H9 (cell line): Measurements from ENCODE around the gene INPP5E. TPM values are rescaled to one million over a fixed set of nuclear protein-coding genes. Genes with fewer than 3 reads are reported as not detected.

ENCODE experiments used
- DNase-seq: peaks from one replicate; pipeline ENCODE4 v3.0.0-alpha.2; 2017
- H2AFZ ChIP-seq: one replicate; pipeline ENCODE4 v1.6.1; 2013; ENCODE audit warnings: mild to moderate bottlenecking, low read length, control low read depth, moderate library complexity
- H2AK5ac ChIP-seq: 2 replicates; pipeline ENCODE4 v1.6.1; 2013; ENCODE audit warnings: low read length, control low read depth, mixed read lengths; ENCODE audit not compliant: insufficient read length
- H2BK120ac ChIP-seq: one replicate; pipeline ENCODE4 v1.6.1; 2013; ENCODE audit warnings: low read depth, mild to moderate bottlenecking, low read length, control low read depth, inconsistent platforms; ENCODE audit not compliant: poor library complexity, severe bottlenecking
- H2BK12ac ChIP-seq: 2 replicates; pipeline ENCODE4 v1.6.1; 2013; ENCODE audit warnings: low read length, control low read depth, mixed read lengths, low read depth; ENCODE audit not compliant: insufficient read length
- H2BK15ac ChIP-seq: 2 replicates; pipeline ENCODE4 v1.6.1; 2013; ENCODE audit warnings: low read depth, low read length, control low read depth
- H2BK20ac ChIP-seq: one replicate; pipeline ENCODE4 v1.6.1; 2013; ENCODE audit warnings: low read depth, mild to moderate bottlenecking, low read length, control low read depth, inconsistent platforms; ENCODE audit not compliant: poor library complexity, severe bottlenecking
- H2BK5ac ChIP-seq: 2 replicates; pipeline ENCODE4 v1.6.1; 2013; ENCODE audit warnings: low read length, control low read depth, mixed read lengths; ENCODE audit not compliant: insufficient read length
- H3K14ac ChIP-seq: 2 replicates; pipeline ENCODE4 v1.6.1; 2013; ENCODE audit warnings: low read length, control low read depth; ENCODE audit not compliant: insufficient read depth
- H3K18ac ChIP-seq: 2 replicates; pipeline ENCODE4 v1.6.1; 2013; ENCODE audit warnings: low read depth, mild to moderate bottlenecking, mixed read lengths, low read length, control low read depth; ENCODE audit not compliant: insufficient read length
- H3K23ac ChIP-seq: 2 replicates; pipeline ENCODE4 v1.6.1; 2013; ENCODE audit warnings: low read length, control low read depth, mixed read lengths, low read depth; ENCODE audit not compliant: insufficient read length
- H3K23me2 ChIP-seq: 2 replicates; pipeline ENCODE4 v1.6.1; 2013; ENCODE audit warnings: low read depth, mild to moderate bottlenecking, mixed read lengths, low read length, control low read depth; ENCODE audit not compliant: insufficient read length, poor library complexity, severe bottlenecking
- H3K27ac ChIP-seq: 2 replicates; pipeline ENCODE4 v1.5.1; 2013; ENCODE audit warnings: low read length, control low read depth, mixed read lengths, low read depth; ENCODE audit not compliant: insufficient read length
- H3K27me3 ChIP-seq: 2 replicates; pipeline ENCODE4 v1.6.1; 2013; ENCODE audit warnings: low read length, control low read depth, inconsistent platforms; ENCODE audit not compliant: insufficient read depth
- H3K4ac ChIP-seq: 2 replicates; pipeline ENCODE4 v1.6.1; 2013; ENCODE audit warnings: low read depth, mild to moderate bottlenecking, control low read depth, inconsistent platforms, low read length, moderate library complexity
- H3K4me1 ChIP-seq: 2 replicates; pipeline ENCODE4 v1.6.1; 2013; ENCODE audit warnings: low read length, control low read depth, inconsistent platforms; ENCODE audit not compliant: insufficient read depth
- H3K4me2 ChIP-seq: 2 replicates; pipeline ENCODE4 v1.6.1; 2013; ENCODE audit warnings: low read length, control low read depth, mixed read lengths; ENCODE audit not compliant: insufficient read length, insufficient read depth
- H3K56ac ChIP-seq: 2 replicates; pipeline ENCODE4 v1.6.1; 2013; ENCODE audit warnings: low read depth, mild to moderate bottlenecking, mixed read lengths, low read length, control low read depth; ENCODE audit not compliant: insufficient read length
- H3K79me1 ChIP-seq: 2 replicates; pipeline ENCODE4 v1.6.1; 2013; ENCODE audit warnings: low read depth, mild to moderate bottlenecking, moderate library complexity, low read length, control low read depth, inconsistent platforms; ENCODE audit not compliant: insufficient read depth, poor library complexity, severe bottlenecking
- H3K79me2 ChIP-seq: 2 replicates; pipeline ENCODE4 v1.6.1; 2013; ENCODE audit warnings: low read length, control low read depth, inconsistent platforms; ENCODE audit not compliant: insufficient read depth
- H3K9ac ChIP-seq: 2 replicates; pipeline ENCODE4 v1.6.1; 2013; ENCODE audit warnings: low read length, control low read depth, mixed read lengths; ENCODE audit not compliant: insufficient read length; ENCODE audit errors: extremely low read depth
- H3K9me3 ChIP-seq: one replicate; pipeline ENCODE4 v1.6.1; 2013; ENCODE audit warnings: low read depth, low read length, inconsistent platforms; ENCODE audit not compliant: control insufficient read depth
- H3T11ph ChIP-seq: one replicate; pipeline ENCODE4 v1.6.1; 2013; ENCODE audit warnings: mild to moderate bottlenecking, low read length, control low read depth, inconsistent platforms
- H4K20me1 ChIP-seq: one replicate; pipeline ENCODE4 v1.6.1; 2013; ENCODE audit not compliant: control insufficient read depth, insufficient read length, insufficient read depth
- H4K5ac ChIP-seq: 2 replicates; pipeline ENCODE4 v1.6.1; 2013; ENCODE audit warnings: low read depth, mild to moderate bottlenecking, mixed read lengths, low read length, control low read depth; ENCODE audit not compliant: insufficient read length
- H4K8ac ChIP-seq: replicated peaks from 2 replicates; pipeline ENCODE4 v1.6.1; 2013; ENCODE audit warnings: low read length, control low read depth, mixed read lengths, low read depth; ENCODE audit not compliant: insufficient read length
- H4K91ac ChIP-seq: 2 replicates; pipeline ENCODE4 v1.6.1; 2013; ENCODE audit warnings: low read depth, mild to moderate bottlenecking, moderate library complexity, mixed read lengths, low read length, control low read depth; ENCODE audit not compliant: insufficient read length
- H3K27ac Mint-ChIP-seq, 3 experiments: 2 replicates in 2 of 3; 3 replicates in 1 of 3; pipeline ENCODE4 v1.8.0; 2020 to 2021; ENCODE audit warnings: mixed read lengths in 3 of 3, mild to moderate bottlenecking in 1 of 3, moderate library complexity in 1 of 3
- H3K27me3 Mint-ChIP-seq: 2 replicates; pipeline ENCODE4 v1.8.0; 2021; ENCODE audit warnings: low read depth, mild to moderate bottlenecking, moderate library complexity, mixed read lengths
- H3K36me3 Mint-ChIP-seq, 3 experiments: 2 replicates in 2 of 3; 3 replicates in 1 of 3; pipeline ENCODE4 v1.8.0; 2020 to 2021; ENCODE audit warnings: low read depth in 3 of 3, mixed read lengths in 3 of 3; ENCODE audit not compliant: insufficient read depth in 1 of 3
- H3K4me1 Mint-ChIP-seq, 2 experiments: 2 replicates each; pipeline ENCODE4 v1.8.0; 2020; ENCODE audit warnings: mixed read lengths in 2 of 2
- H3K4me3 Mint-ChIP-seq, 2 experiments: 2 replicates in 1 of 2; 3 replicates in 1 of 2; pipeline ENCODE4 v1.8.0; 2020 to 2021; ENCODE audit warnings: mild to moderate bottlenecking in 2 of 2, mixed read lengths in 2 of 2, moderate library complexity in 1 of 2
- H3K9me3 Mint-ChIP-seq, 2 experiments: 2 replicates in 1 of 2; 3 replicates in 1 of 2; pipeline ENCODE4 v1.8.0; 2020; ENCODE audit warnings: mild to moderate bottlenecking in 2 of 2, mixed read lengths in 2 of 2, moderate library complexity in 1 of 2
- CTCF ChIP-seq: fragments of 200-600 bp; sonication (generic); conservative IDR thresholded peaks from 3 replicates; pipeline ENCODE4 v1.8.0; 2021; ENCODE audit warnings: antibody characterized with exemption, mild to moderate bottlenecking
- WGBS: extraction: QIAGEN DNeasy Blood & Tissue Kit; methylation state at CpG from one replicate; pipeline ENCODE4 v1.1.7; 2013; ENCODE audit warnings: missing lambda C conversion rate, low lambda C conversion rate, mixed read lengths; ENCODE audit not compliant: insufficient read length; ENCODE audit errors: extremely low coverage; 5-methylcytosine and 5-hydroxymethylcytosine counted together
- total RNA-seq: library from RNA; stranded (reverse); gene quantifications from 2 replicates; pipeline ENCODE4 v1.2.1, GENCODE V29; 2021

The INPP5E gene
- total RNA-seq, 1 experiment from 2014 or later, result 21.0 TPM

DNA sequence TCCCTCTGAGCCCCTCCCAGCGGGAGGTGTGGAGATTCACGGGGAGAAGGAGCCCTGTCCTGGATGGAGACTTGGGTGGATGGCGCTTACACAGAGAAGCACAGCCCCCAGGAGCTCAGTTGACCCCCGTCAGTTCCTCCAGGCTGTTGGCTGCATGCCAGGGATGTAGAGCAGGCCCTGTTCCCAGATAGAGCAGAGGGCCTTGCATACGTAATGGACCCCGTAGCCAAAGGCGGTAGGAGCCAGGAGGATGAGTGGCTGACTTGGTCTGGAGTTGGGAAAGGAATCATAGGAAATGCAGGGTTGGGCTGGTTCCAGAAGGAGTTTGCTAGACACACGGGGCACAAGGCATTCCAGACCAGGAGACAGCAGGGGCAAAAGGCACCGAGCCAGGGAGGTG lies 26.7 kb downstream of the INPP5E start:
- Mint-ChIP-seq H3K4me3 (peak overlapping the region in 1 of 2 experiments; percentile 40; a peak in 2 of 5 replicates), H3K27ac (peak overlapping the region in 2 of 3 experiments; percentile 73 to 79; a peak in 3 of 7 replicates)

More for the DNA sequence above, 26.7 kb downstream of the INPP5E start:
- no peaks in the 10 kb centered on the region for H3K27me3 ChIP-seq
- no peak overlapping the region for H2BK5ac ChIP-seq
- peaks cover 14% of the 10 kb centered on the region; the same call in 1 of the 2 replicates for H3K79me2 ChIP-seq
- no peak overlapping the region for H4K91ac ChIP-seq
- H4K5ac ChIP-seq, result no peak overlapping the region
- no peak overlapping the region for H3K4me2 ChIP-seq
- H2BK12ac ChIP-seq, result no peak overlapping the region
- peaks cover 19% of the 10 kb centered on the region for H3K79me1 ChIP-seq
- DNase-seq, result no peak
- WGBS, result no CpG with 5 or more reads among the region's 9 CpGs
- no peaks in the 10 kb centered on the region for H4K20me1 ChIP-seq
- Mint-ChIP-seq H3K9me3 (no peaks in the 10 kb centered on the region), H3K27me3 (peaks cover 3% of the 10 kb centered on the region; the same call in 1 of the 2 replicates), H3K4me1 (peaks cover 22 to 25% of the 10 kb centered on the region in 2 experiments), H3K36me3 (peaks cover 46 to 75% (median 60%) of the 10 kb centered on the region in 3 experiments)
- H3K23ac ChIP-seq, result no peak overlapping the region
- H3K4ac ChIP-seq, result no peak overlapping the region
- no peak overlapping the region for H3T11ph ChIP-seq
- H3K14ac ChIP-seq, result no peak overlapping the region
- no peak overlapping the region for H2BK15ac ChIP-seq
- H2AFZ ChIP-seq, result no peak overlapping the region
- H3K9ac ChIP-seq, result no peak overlapping the region
- TF ChIP-seq CTCF, result no peak
- H4K8ac ChIP-seq, result no peak overlapping the region
- no peak overlapping the region for H2BK20ac ChIP-seq
- no peak overlapping the region for H2AK5ac ChIP-seq
- no peak overlapping the region for H3K56ac ChIP-seq
- H3K23me2 ChIP-seq, result peaks cover 15% of the 10 kb centered on the region
- no peak overlapping the region for H2BK120ac ChIP-seq
- H3K4me1 ChIP-seq, result no peaks in the 10 kb centered on the region
- H3K18ac ChIP-seq, result no peak overlapping the region
- no peak overlapping the region for H3K27ac ChIP-seq
- no peaks in the 10 kb centered on the region for H3K9me3 ChIP-seq
